Large intestine (tissue), 1 donor: ENCODE results near the gene CRIP2. TPM values are rescaled to one million over a fixed set of nuclear protein-coding genes. Genes with fewer than 3 reads are reported as not detected.

Source experiments
- polyA plus RNA-seq: library from polyadenylated mRNA; unstranded; fragments of 120-200 nt; gene quantifications from one replicate; pipeline ENCODE4 v1.2.1, GENCODE V29; 2013

Gene CRIP2
- polyA plus RNA-seq, 1 donor: 67.1 TPM

Other genes with a start within 250 kb of the CRIP2 start
- 40.9 TPM for gene BTBD6, start 226.3 kb upstream of the CRIP2 start, polyA plus RNA-seq
- gene BRF1, start 173.8 kb upstream of the CRIP2 start, polyA plus RNA-seq: 21.6 TPM
- gene PACS2, start 160.1 kb upstream of the CRIP2 start, polyA plus RNA-seq: 54.6 TPM
- gene TEX22, start 76.3 kb upstream of the CRIP2 start, polyA plus RNA-seq: 0.82 TPM
- gene MTA1, start 55.0 kb upstream of the CRIP2 start, polyA plus RNA-seq: 109 TPM
- 136 TPM for gene CRIP1, start 12.1 kb downstream of the CRIP2 start, polyA plus RNA-seq
- 8.7 TPM for gene TEDC1, start 16.4 kb downstream of the CRIP2 start, polyA plus RNA-seq
- gene TMEM121, start 51.8 kb downstream of the CRIP2 start, polyA plus RNA-seq: 3.0 TPM